T-cell (primary cell): ENCODE results near the gene SCFD2. TPM values are rescaled to one million over a fixed set of nuclear protein-coding genes. Genes with fewer than 3 reads are reported as not detected.

Source experiments
- ATAC-seq, 4 experiments: fragments of 200-7000 bp in 3 of 4; fragments of 150-1000 bp in 1 of 4; cut with Tn5 transposase; replicated peaks in 1 of 4; 1 replicate in 3 of 4; 2 replicates in 1 of 4; pipeline ENCODE4 v1.10.0; 2021; ENCODE audit warnings: moderate library complexity in 3 of 4, mild to moderate bottlenecking in 2 of 4, moderate number of reproducible peaks in 1 of 4
- CTCF ChIA-PET, 2 donors: fragments of 300-600 bp; sonication (Branson Sonifier 250); formaldehyde crosslinking; loops; one replicate each; lab custom pipeline; 2022; ENCODE audit warnings: antibody characterized with exemption in 2 of 2; lab: Charles Lee
- POLR2A ChIA-PET, 2 donors: fragments of 300-600 bp; sonication (Branson Sonifier 250); formaldehyde crosslinking; loops; one replicate each; lab custom pipeline; 2022; ENCODE audit warnings: antibody characterized with exemption in 2 of 2; lab: Charles Lee
- DNase-seq, 35 experiments: peaks; one replicate each; pipeline versions ENCODE4 v3.0.0 to v3.0.0-alpha.2; 2013 to 2023
- H3K27ac ChIP-seq: one replicate; pipeline ENCODE4 v1.5.1; 2013; ENCODE audit warnings: low read length
- H3K27me3 ChIP-seq, 2 experiments: replicated peaks in 1 of 2; 1 replicate in 1 of 2; 2 replicates in 1 of 2; pipeline versions ENCODE4 v1.6.1 to v1.7.0; 2013; ENCODE audit warnings: low read length in 1 of 2, mixed read lengths in 1 of 2; ENCODE audit not compliant: control insufficient read depth in 2 of 2, insufficient read depth in 2 of 2; ENCODE audit errors: extremely low read depth in 1 of 2
- H3K36me3 ChIP-seq, 2 donors: 1 replicate in 1 of 2; 2 replicates in 1 of 2; pipeline versions ENCODE4 v1.6.1 to v1.7.0; 2013; ENCODE audit warnings: low read length in 1 of 2; ENCODE audit not compliant: control insufficient read depth in 2 of 2, insufficient read depth in 1 of 2; ENCODE audit errors: extremely low read depth in 1 of 2
- H3K4me1 ChIP-seq, 2 experiments: 1 replicate in 1 of 2; 2 replicates in 1 of 2; pipeline versions ENCODE4 v1.6.1 to v1.7.0; 2013; ENCODE audit warnings: low read length in 2 of 2, mixed read lengths in 1 of 2; ENCODE audit not compliant: insufficient read depth in 2 of 2, control insufficient read depth in 1 of 2; ENCODE audit errors: extremely low read depth in 1 of 2
- H3K4me3 ChIP-seq, 2 donors: 1 replicate in 1 of 2; 2 replicates in 1 of 2; pipeline versions ENCODE4 v1.5.1 to v1.7.0; 2013; ENCODE audit warnings: mild to moderate bottlenecking in 2 of 2, low read length in 1 of 2, moderate library complexity in 1 of 2; ENCODE audit not compliant: control insufficient read depth in 1 of 2; ENCODE audit errors: extremely low read depth in 1 of 2
- H3K9me3 ChIP-seq: 2 replicates; pipeline ENCODE4 v1.7.0; 2013
- H3K27ac Mint-ChIP-seq, 2 donors: one replicate each; pipeline ENCODE4 v1.8.0; 2020 to 2021; ENCODE audit warnings: mild to moderate bottlenecking in 2 of 2, mixed read lengths in 2 of 2
- H3K27me3 Mint-ChIP-seq, 2 donors: one replicate each; pipeline ENCODE4 v1.8.0; 2021 to 2022; ENCODE audit warnings: mixed read lengths in 2 of 2
- H3K36me3 Mint-ChIP-seq: one replicate; pipeline ENCODE4 v1.8.0; 2021; ENCODE audit warnings: mixed read lengths
- H3K4me1 Mint-ChIP-seq, 3 donors: one replicate each; pipeline ENCODE4 v1.8.0; 2020 to 2022; ENCODE audit warnings: mixed read lengths in 3 of 3, mild to moderate bottlenecking in 1 of 3
- H3K4me3 Mint-ChIP-seq, 3 donors: one replicate each; pipeline ENCODE4 v1.8.0; 2020 to 2022; ENCODE audit warnings: mild to moderate bottlenecking in 3 of 3, mixed read lengths in 3 of 3, moderate library complexity in 3 of 3
- H3K9me3 Mint-ChIP-seq, 3 donors: one replicate each; pipeline ENCODE4 v1.8.0; 2020 to 2022; ENCODE audit warnings: mixed read lengths in 3 of 3
- WGBS: methylation state at CpG from one replicate; pipeline ENCODE4 v1.1.5; 2013; ENCODE audit warnings: missing lambda C conversion rate; ENCODE audit not compliant: insufficient coverage; 5-methylcytosine and 5-hydroxymethylcytosine counted together
- total RNA-seq, 35 experiments: library from RNA in 6 of 35; stranded (reverse) in 6 of 35; fragments of 120-200 nt in 1 of 35; gene quantifications; one replicate each; pipeline versions ENCODE4 v1.2.1 to v1.2.4 and lab custom pipeline; 2013 to 2026

The SCFD2 gene
- total RNA-seq, 5 donors from 2014 or later (not counting 1 experiment from before 2014, with no cell fraction given) = 19.0 to 28.9 (median 21.8) TPM

DNA sequence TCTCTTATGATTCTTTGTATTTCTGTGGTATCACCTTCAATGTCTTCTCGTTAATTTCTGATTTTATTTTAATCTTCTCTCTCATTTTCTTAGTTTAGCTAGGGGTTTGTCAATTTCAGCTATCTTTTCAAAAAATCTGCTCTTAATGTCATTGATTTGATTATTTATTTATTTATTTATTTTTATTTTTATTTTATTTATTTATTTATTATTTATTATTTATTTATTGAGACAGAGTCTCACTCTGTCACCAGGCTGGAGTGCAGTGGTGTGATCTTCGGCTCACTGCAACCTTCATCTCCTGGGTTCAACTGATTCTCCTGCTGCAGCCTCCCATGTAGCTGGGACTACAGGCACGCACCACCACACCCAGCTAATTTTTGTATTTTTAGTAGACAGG, 194.1 kb downstream of the SCFD2 start:
- no peak overlapping the region for H3K27ac ChIP-seq
- no peaks in the 10 kb centered on the region for H3K27me3 Mint-ChIP-seq
- peaks cover 6 to 20% (median 17%) of the 10 kb centered on the region in 3 donors for H3K4me1 Mint-ChIP-seq
- H3K9me3 Mint-ChIP-seq = peaks cover 11 to 13% (median 11%) of the 10 kb centered on the region in 3 donors
- no CpG with 5 or more reads among the region's 3 CpGs for WGBS
- peaks cover 3 to 4% of the 10 kb centered on the region in 2 experiments for H3K4me1 ChIP-seq
- ATAC-seq (no peak), DNase-seq (no peak)
- ChIA-PET CTCF (interaction anchor here in 1 of 2 donors (0.6 kb wide), 1 partner anchor 383 kb away, joined by 8 read pairs; no protein-coding TSS in a partner anchor), POLR2A (interaction anchor here in 1 of 2 donors (0.6 kb wide), 1 partner anchor 16 kb away, joined by 3 read pairs; no protein-coding TSS in a partner anchor)
- no peak overlapping the region for H3K4me3 ChIP-seq
- no peak overlapping the region for H3K27ac Mint-ChIP-seq
- H3K9me3 ChIP-seq = no peaks in the 10 kb centered on the region
- H3K27me3 ChIP-seq = no peaks in the 10 kb centered on the region
- H3K4me3 Mint-ChIP-seq = no peak overlapping the region
- peaks cover 37% of the 10 kb centered on the region for H3K36me3 Mint-ChIP-seq
- H3K36me3 ChIP-seq = no peaks in the 10 kb centered on the region

DNA sequence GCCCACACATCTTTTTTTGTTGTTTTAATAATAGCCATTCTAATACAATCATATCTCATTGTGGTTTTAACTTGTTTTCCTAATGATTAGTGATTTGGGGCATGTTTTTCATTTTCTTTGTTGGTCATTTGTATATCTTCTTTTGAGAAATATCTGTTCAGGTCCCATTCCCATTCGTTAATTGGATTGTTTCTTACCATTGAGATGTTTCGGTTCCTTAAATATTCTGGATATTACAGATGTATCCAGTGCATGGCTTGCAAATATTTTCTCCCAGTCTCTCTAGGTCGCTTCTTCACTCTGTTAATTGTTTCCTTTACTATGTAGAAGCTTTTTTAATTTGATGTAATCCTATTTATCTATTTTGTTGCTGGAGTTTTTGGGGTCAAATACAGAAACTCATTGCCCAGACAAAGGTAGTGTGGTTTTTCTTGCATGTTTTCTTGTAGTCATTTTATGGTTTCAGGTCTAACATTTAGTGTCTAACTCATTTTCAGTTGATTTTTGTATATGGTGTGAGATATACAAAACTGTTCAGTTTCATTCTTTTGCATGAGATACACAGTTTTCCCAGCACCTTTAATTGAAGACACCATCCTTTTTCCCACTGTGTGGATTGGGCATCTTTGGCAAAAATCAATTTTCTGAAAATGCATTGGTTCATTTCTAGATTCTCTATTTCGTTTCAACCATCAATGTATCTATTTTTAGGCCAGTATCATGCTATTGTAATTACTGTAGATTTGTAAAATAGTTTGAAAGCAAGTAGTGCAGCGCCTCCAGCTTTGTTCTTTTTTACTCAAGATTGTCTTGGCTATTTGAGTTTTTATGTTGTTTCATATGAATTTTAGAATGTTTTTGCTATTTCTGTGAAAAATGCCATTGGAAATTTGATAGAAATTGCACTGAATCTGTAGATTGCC, 195.9 kb downstream of the SCFD2 start:
- peaks cover 48% of the 10 kb centered on the region for H3K36me3 Mint-ChIP-seq
- no CpG with 5 or more reads among the region's 5 CpGs for WGBS
- H3K4me3 Mint-ChIP-seq = no peak overlapping the region
- H3K27me3 Mint-ChIP-seq = no peaks in the 10 kb centered on the region
- H3K27ac ChIP-seq = no peak overlapping the region
- H3K36me3 ChIP-seq = no peaks in the 10 kb centered on the region
- no peak overlapping the region for H3K27ac Mint-ChIP-seq
- peaks cover 0 to 3% of the 10 kb centered on the region in 2 experiments for H3K4me1 ChIP-seq
- H3K9me3 Mint-ChIP-seq = peaks cover 11 to 27% (median 15%) of the 10 kb centered on the region in 3 donors
- H3K4me3 ChIP-seq = no peak overlapping the region
- ChIA-PET CTCF (no interaction called here), POLR2A (no interaction called here)
- ATAC-seq (no peak), DNase-seq (no peak)
- H3K4me1 Mint-ChIP-seq = peaks cover 6 to 11% (median 11%) of the 10 kb centered on the region in 3 donors
- H3K9me3 ChIP-seq = no peaks in the 10 kb centered on the region
- H3K27me3 ChIP-seq = no peaks in the 10 kb centered on the region

DNA sequence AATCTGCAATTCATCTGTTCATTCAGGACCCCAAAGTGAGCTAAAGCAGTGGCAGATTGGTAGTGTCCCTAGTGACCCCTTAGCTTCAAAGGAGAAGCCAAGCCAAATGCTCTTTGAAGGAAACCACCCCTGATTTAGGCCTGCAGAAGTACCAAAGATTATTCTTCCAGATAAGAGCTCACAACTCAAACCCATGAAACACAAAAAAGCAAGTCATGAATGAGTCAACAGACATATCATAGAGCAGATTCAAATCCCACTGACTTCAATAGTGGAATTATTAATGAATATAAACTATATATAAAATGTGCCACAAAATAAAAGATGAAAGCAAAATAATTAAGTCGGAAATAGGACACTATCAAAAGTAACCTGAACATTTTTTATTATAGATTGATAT, 197.6 kb downstream of the SCFD2 start:
- POLR2A ChIA-PET = no interaction called here
- H3K9me3 ChIP-seq = no peaks in the 10 kb centered on the region
- no peaks in the 10 kb centered on the region for H3K27me3 ChIP-seq
- no peak overlapping the region for H3K4me3 Mint-ChIP-seq
- ATAC-seq = no peak
- H3K36me3 Mint-ChIP-seq = peaks cover 55% of the 10 kb centered on the region
- peaks cover 0 to 8% of the 10 kb centered on the region in 2 donors for H3K36me3 ChIP-seq
- H3K4me1 ChIP-seq = no peaks in the 10 kb centered on the region
- peaks cover 5 to 21% (median 11%) of the 10 kb centered on the region in 3 donors for H3K9me3 Mint-ChIP-seq
- no peaks in the 10 kb centered on the region for H3K4me1 Mint-ChIP-seq
- WGBS = no CpG with 5 or more reads among the region's 1 CpG
- H3K27me3 Mint-ChIP-seq = no peaks in the 10 kb centered on the region
- H3K4me3 ChIP-seq = no peak overlapping the region
- no peak for DNase-seq
- CTCF ChIA-PET = no interaction called here
- no peak overlapping the region for H3K27ac ChIP-seq
- no peak overlapping the region for H3K27ac Mint-ChIP-seq

DNA sequence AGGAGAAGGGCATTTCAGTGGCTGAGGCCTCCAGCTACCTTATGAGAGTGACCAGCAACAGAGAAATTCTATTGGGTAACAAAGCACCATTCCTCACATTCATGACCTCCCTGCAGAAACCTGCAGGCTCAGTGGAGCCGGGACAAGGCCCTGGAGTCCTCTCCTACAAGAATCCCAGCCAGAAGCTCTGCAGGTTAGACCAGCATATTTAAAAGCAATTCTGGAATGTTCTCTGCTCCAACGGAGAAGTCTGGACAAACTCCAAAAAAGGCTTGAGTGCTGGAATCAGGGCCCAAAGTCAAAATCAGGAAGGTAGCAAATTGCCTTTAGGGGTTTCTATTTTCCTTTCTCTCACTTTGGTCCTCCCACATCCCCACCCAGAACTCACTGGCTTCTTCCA, 202.9 kb downstream of the SCFD2 start:
- H3K4me3 Mint-ChIP-seq = no peak overlapping the region
- no peaks in the 10 kb centered on the region for H3K4me1 ChIP-seq
- H3K27me3 ChIP-seq = no peaks in the 10 kb centered on the region
- no peak overlapping the region for H3K27ac ChIP-seq
- peaks cover 3 to 20% (median 3%) of the 10 kb centered on the region in 3 donors for H3K9me3 Mint-ChIP-seq
- H3K4me1 Mint-ChIP-seq = no peaks in the 10 kb centered on the region
- whole genome bisulfite sequencing = 100% methylated on average over 1 of the region's 2 CpGs
- peaks cover 61% of the 10 kb centered on the region for H3K36me3 Mint-ChIP-seq
- H3K36me3 ChIP-seq = peaks cover 0 to 8% of the 10 kb centered on the region in 2 donors
- CTCF ChIA-PET = no interaction called here
- DNase-seq (no peak), ATAC-seq (no peak)
- H3K27me3 Mint-ChIP-seq = no peaks in the 10 kb centered on the region
- H3K27ac Mint-ChIP-seq = no peak overlapping the region
- no peak overlapping the region for H3K4me3 ChIP-seq
- POLR2A ChIA-PET = no interaction called here
- no peaks in the 10 kb centered on the region for H3K9me3 ChIP-seq

DNA sequence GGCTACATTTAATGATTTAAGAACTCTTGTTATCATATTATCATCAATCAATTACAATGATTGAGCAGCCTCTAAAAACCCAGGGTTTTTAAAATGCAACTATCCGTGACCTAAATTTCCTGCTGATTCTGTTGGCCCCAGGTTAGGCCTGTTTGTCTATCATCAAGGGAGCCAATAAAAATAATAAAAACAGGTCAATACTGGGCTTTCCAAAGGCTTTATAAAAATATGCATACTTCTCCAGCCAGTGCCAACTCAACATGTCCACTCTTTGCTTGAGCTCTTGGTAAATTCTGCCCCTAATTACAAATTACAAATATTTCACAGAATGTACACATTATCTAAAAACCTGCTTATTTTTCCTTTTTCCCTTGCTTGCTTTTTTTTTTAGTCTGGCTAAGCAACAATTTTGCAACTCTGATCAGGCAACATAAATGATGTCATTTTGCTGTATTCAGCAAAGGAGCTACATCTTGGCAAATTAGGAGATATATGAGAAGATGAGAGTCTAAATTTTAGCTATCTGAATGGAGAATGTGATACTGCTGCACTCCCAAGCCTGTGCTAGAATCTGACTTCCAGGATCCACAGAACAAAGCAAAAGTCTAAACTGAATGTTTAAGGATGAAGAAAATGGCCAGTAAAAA, 204.0 kb downstream of the SCFD2 start:
- DNase-seq (no peak), ATAC-seq (no peak)
- H3K4me1 ChIP-seq = no peaks in the 10 kb centered on the region
- no peaks in the 10 kb centered on the region for H3K27me3 ChIP-seq
- no peaks in the 10 kb centered on the region for H3K9me3 ChIP-seq
- Mint-ChIP-seq H3K27ac (no peak overlapping the region), H3K4me3 (no peak overlapping the region), H3K36me3 (peaks cover 59% of the 10 kb centered on the region), H3K9me3 (peaks cover 3 to 16% (median 3%) of the 10 kb centered on the region in 3 donors), H3K27me3 (no peaks in the 10 kb centered on the region), H3K4me1 (no peaks in the 10 kb centered on the region)
- WGBS = no CpG with 5 or more reads among the region's 1 CpG
- ChIA-PET CTCF (no interaction called here), POLR2A (no interaction called here)
- H3K27ac ChIP-seq = no peak overlapping the region
- peaks cover 0 to 8% of the 10 kb centered on the region in 2 donors for H3K36me3 ChIP-seq
- H3K4me3 ChIP-seq = no peak overlapping the region

DNA sequence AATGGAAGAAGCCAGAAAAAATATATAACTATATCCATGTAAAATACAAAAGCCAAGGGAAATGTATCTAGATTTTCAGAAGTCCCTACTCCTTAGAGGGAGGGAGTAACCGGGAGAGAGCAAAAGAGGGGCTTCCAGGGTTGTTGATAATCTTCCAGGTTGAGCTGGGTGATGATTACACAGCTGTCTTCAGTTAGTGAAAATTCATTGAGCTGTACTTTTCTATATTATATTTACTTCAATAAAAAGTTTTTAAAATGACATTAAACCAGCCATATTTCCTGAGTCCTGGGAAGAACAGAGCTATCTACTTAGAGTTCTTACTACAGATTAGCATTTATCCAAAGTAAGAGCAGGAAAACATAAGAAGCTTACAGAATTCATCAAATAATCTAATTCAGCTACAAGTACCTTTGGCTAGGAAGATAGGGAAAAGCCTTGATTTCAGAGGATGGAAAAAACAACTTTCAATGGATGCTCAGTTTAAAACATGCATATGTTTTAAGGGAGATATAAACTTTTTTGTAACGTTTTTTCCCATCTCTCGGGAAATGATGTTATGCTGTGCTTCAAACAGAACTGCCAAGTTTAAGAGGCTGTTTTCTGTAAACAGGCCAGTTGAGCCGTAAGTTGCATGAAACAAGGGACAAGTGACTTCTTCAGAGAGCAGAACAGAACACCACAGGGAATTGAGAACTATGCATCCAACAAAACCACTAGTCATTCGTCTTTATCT, 204.6 kb downstream of the SCFD2 start:
- no peak overlapping the region for H3K4me3 Mint-ChIP-seq
- no peaks in the 10 kb centered on the region for H3K4me1 Mint-ChIP-seq
- ChIA-PET POLR2A (no interaction called here), CTCF (no interaction called here)
- Histone ChIP-seq H3K4me3 (no peak overlapping the region), H3K27me3 (no peaks in the 10 kb centered on the region), H3K4me1 (no peaks in the 10 kb centered on the region), H3K27ac (no peak overlapping the region), H3K9me3 (no peaks in the 10 kb centered on the region), H3K36me3 (peaks cover 0 to 8% of the 10 kb centered on the region in 2 donors)
- H3K36me3 Mint-ChIP-seq = peaks cover 52% of the 10 kb centered on the region
- ATAC-seq (no peak), DNase-seq (no peak)
- no peak overlapping the region for H3K27ac Mint-ChIP-seq
- no peaks in the 10 kb centered on the region for H3K27me3 Mint-ChIP-seq
- H3K9me3 Mint-ChIP-seq = peaks cover 2 to 9% (median 3%) of the 10 kb centered on the region in 3 donors
- WGBS = 100% methylated on average over 2 of the region's 5 CpGs
